IPS-18c (cell line): ENCODE results near the gene SMAD3.

Source experiments
- H3K4me3 ChIP-seq: 2 replicates; pipeline ENCODE4 v1.7.0; 2013; ENCODE audit warnings: low read depth, mild to moderate bottlenecking, low read length, moderate library complexity; ENCODE audit not compliant: insufficient read depth
- H3K9me3 ChIP-seq: one replicate; pipeline ENCODE4 v1.6.1; 2013; ENCODE audit warnings: mild to moderate bottlenecking, low read length, moderate library complexity; ENCODE audit not compliant: control insufficient read depth, insufficient read depth

SMAD3 gene

DNA sequence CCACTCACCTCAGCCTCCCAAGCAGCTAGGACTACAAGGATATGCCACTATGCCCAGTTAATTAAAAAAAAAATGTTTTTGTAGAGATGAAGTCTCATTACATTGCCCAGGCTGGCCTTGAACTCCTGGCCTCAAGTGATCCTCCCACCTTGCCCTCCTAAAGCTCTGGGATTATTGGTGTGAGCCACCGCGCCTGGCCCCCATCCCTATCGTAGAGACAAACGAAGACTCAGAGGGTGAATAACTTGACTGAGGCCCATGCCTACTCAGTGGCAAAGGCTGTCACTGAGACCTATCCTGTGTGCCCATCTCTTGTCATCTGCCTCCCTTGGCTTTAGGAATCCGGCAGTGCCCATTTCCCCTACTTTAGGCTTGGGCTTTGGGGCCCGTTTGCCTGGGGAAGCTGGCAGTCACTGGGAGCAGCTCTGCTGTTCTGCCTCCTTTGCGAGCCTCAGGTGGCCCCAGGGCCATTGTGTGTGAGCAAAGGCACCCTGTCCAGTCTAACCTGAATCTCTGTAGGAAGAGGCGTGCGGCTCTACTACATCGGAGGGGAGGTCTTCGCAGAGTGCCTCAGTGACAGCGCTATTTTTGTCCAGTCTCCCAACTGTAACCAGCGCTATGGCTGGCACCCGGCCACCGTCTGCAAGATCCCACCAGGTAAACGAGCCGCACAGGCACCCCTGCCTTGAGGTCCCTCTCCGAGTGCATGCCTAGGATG is 119.0 kb downstream of the SMAD3 start:
- Histone ChIP-seq H3K9me3 (no peaks in the 10 kb centered on the region), H3K4me3 (no peak overlapping the region)

- H3K4me3 ChIP-seq = no peak overlapping the region
- H3K9me3 ChIP-seq = no peaks in the 10 kb centered on the region
Observed at GRCh38 chr15:67185051-67185450, 119.6 kb downstream of the SMAD3 start.

DNA sequence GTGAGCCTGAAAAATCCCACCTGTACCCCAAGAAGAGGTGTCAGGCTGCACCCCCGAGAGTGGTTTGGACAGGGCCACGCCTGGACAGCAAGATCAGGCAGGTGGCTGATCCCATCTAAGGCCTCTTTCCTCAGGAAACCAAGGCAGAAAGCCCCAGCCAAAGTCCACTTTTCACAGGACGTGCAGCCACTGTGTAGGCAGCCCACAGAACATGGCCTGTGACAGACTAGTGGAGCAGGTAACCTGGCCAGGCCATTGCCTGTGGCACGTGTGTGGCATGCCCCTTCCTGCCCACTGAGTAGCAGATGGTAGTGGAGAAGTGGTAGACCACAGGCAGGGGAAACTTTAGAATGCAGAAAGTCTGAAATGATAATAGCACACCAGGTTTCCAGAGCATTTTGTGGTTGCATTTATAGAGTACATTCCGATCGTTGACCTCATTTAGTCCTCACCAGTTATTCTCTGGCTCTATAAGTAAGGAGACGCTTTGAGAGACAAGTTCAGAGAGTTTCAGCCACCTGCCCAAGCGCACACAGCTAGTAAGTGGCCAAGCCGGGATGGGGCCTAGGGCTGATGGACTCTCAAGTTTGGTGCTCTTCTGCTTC is 120.3 kb downstream of the SMAD3 start:
- H3K4me3 ChIP-seq = no peak overlapping the region
- no peaks in the 10 kb centered on the region for H3K9me3 ChIP-seq

GRCh38 chr15:67186226-67186649 is 120.8 kb downstream of the SMAD3 start:
- no peaks in the 10 kb centered on the region for H3K9me3 ChIP-seq
- no peak overlapping the region for H3K4me3 ChIP-seq

- Histone ChIP-seq H3K4me3 (no peak overlapping the region), H3K9me3 (no peaks in the 10 kb centered on the region)
Observed at GRCh38 chr15:67186688-67187087, 121.3 kb downstream of the SMAD3 start.

GRCh38 chr15:67187351-67187854 is 122.0 kb downstream of the SMAD3 start:
- Histone ChIP-seq H3K9me3 (no peaks in the 10 kb centered on the region), H3K4me3 (no peak overlapping the region)

DNA sequence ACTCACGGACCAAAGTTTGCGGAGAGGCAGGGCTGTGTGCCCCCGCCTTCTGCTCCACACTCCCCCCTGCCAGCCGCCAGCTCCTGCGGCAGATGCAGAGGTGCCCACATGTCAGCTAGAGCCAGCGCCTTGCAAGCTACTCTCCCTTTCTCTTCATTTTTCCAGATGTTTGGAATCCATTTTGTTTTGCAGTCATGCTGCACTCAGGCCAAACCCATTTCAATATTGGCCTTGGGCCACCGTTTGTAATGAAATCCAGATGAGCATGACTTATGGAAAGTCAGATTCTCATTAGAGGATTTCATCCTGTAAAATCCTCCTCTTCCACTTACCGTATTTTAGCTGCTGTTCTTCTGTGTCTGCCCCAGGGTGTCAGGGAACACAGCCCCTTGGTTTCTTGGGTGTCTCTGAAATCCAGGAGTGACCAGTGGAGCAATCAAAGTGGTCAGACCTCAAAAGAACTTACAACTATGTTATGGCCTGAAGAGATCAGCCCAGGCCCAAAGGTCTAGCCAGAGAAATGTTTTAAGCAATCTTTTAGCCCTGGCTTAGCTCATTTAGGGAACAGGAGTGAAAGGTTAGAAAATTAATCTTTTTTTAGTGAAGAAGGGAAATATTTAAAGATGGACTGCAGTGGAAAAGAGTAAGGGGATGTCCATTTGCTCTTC is 123.3 kb downstream of the SMAD3 start:
- Histone ChIP-seq H3K4me3 (no peak overlapping the region), H3K9me3 (no peaks in the 10 kb centered on the region)

DNA sequence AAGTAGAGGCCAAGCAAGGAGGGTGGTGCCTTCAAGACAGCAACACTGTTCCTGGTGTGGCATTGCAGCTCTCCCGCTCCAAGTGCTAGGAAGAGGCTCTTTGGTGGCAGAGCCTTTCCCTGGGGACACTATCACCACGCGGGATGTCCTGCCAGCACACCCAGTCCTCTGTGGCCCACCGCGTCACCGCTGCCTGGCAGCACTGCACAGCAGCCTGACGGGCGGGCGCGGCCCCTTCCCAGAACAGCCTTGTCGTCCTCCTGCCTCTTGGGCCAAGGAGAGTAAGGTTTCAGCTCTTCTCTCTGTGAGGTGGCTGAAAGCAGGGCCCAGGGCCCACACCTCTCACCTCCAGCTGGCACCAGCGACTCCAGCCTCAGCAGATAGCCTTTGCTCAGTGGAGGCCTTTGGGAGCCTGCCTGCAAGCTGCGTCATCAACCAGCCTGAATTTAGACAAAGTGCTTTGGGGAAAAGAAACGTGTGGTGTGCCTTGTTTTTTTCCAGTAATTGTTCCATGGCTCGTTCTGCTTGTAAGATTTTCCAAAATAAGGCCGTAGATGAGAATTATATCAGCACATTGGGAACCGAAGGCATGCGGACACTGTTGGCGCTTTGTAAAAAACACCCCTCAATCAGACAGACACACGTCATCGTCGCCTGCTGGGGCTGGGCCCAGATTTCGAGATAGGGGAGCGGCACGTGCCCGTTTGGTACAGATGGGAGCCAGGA is 124.1 kb downstream of the SMAD3 start:
- Histone ChIP-seq H3K4me3 (no peak overlapping the region), H3K9me3 (no peaks in the 10 kb centered on the region)

GRCh38 chr15:67190326-67190725 is 124.9 kb downstream of the SMAD3 start:
- Histone ChIP-seq H3K4me3 (no peak overlapping the region), H3K9me3 (no peaks in the 10 kb centered on the region)

DNA sequence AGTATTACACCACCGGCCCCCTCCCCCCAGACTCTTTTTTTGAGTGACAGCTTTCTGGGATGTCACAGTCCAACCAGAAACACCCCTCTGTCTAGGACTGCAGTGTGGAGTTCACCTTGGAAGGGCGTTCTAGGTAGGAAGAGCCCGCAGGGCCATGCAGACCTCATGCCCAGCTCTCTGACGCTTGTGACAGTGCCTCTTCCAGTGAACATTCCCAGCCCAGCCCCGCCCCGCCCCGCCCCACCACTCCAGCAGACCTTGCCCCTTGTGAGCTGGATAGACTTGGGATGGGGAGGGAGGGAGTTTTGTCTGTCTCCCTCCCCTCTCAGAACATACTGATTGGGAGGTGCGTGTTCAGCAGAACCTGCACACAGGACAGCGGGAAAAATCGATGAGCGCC is 125.4 kb downstream of the SMAD3 start:
- Histone ChIP-seq H3K4me3 (no peak overlapping the region), H3K9me3 (no peaks in the 10 kb centered on the region)

DNA sequence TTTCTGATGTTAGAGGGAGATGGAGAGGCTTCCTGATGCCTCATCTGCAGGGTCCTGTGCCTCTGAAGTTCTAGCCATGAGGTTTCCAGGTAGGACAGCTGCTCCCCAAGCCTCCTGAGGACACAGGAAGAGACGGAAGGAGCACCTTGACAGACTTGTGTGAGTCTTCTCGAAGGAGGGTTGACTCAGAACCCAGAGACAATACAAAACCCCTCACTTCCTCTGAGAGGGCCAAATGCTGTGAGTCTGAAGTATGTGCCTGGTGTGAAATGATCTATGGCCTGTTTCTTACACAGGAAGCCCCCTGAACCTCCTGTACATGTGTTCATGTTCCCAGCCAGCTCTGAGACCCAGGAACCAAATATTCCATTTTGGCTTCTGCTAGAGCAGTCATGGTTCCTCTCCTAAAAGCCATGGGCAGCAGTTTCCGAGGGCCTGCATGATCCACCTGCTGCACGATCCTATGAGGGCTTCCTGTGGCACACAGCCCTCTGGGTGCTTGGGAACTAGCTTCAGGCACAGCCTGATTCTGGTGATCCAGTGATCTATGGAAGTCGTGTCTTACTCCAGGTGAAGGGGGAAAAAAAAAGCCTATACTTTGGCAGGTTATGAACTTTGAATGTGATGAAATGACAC is 126.9 kb downstream of the SMAD3 start:
- Histone ChIP-seq H3K4me3 (no peak overlapping the region), H3K9me3 (no peaks in the 10 kb centered on the region)

- Histone ChIP-seq H3K9me3 (no peaks in the 10 kb centered on the region), H3K4me3 (no peak overlapping the region)
Observed at GRCh38 chr15:67193223-67193990, 128.0 kb downstream of the SMAD3 start.

GRCh38 chr15:67194171-67195114 is 129.0 kb downstream of the SMAD3 start:
- Histone ChIP-seq H3K4me3 (no peak overlapping the region), H3K9me3 (no peaks in the 10 kb centered on the region)

DNA sequence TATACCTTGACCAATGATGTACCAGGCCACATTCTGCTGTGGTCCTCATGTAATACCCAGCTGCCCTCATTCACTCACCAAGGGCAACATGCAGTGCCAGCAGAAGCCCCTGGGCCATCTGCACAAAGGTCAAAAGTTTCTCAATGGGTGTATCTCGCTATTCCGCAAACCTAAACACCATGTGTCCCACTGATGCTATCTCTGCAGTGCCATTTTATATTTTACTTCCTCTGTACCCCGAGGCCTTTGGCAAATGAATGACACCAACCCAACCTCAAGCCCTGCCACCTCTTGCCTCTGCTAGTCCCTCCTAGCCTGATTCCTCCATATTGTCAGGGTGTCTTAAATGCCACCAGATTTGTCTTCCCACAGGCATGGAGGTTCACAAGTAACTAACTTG is 129.9 kb downstream of the SMAD3 start:
- no peak overlapping the region for H3K4me3 ChIP-seq
- H3K9me3 ChIP-seq = no peaks in the 10 kb centered on the region

- H3K9me3 ChIP-seq = no peaks in the 10 kb centered on the region
Observed at GRCh38 chr15:67196222-67196621, 130.8 kb downstream of the SMAD3 start.

More at GRCh38 chr15:67196222-67196621, 130.8 kb downstream of the SMAD3 start:
- H3K4me3 ChIP-seq = no peak overlapping the region
